GM19035 (cell line): ENCODE measurements around the gene NFKBIE.
A peak's percentile ranks its signal among the peaks of the same experiment; 100 is the strongest.

Source experiments
- ATAC-seq: cut with Tn5 transposase; IDR thresholded peaks from one replicate; pipeline ENCODE4 v1.9.1; 2021; ENCODE audit not compliant: unreplicated experiment

The NFKBIE gene

DNA sequence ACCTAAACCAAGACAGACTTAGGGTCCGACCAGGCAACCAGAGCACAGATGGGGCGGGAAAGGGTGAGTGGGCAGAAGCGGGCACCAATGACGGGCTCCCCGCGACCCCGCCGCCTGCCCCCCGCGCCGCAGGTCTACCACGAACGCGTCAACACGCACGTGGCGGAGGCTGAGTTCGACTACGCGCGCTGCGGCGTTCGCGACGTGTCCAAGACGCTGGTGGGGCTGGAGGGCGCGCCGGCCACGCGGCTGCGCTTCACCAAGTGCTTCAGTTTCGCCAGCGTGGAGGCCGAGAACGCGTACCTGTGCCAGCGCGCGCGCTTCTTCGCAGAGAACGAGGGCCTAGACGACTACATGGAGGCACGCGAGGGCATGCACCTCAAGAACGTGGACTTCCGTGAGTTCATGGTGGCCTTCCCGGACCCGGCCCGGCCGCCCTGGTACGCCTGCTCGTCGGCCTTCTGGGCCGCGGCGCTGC, 10.0 kb upstream of the NFKBIE start:
- no peak for ATAC-seq

GRCh38 chr6:44273617-44274016, 8.3 kb upstream of the NFKBIE start:
- no peak for ATAC-seq

DNA sequence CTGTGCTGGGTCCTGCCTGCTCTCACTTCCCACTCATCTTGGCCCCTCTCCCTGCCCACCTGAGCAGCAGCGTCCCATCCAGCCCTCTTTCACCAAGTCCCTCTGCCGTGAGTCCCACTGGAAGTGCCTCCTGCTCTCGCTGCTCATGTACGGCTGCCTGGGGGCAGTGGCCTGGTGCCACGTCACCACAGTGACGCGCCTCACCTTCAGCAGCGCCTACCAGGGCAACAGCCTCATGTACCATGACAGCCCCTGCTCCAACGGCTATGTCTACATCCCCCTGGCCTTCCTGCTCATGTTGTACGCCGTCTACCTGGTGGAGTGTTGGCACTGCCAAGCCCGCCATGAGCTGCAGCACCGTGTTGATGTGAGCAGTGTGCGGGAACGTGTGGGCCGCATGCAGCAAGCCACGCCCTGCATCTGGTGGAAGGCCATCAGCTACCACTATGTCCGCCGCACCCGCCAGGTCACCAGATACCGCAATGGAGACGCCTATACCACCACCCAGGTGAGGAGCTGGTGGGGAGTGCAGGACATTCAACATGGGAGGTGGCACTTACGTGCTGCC, 7.7 kb upstream of the NFKBIE start:
- ATAC-seq, result no peak

- no peak for ATAC-seq
Measured at GRCh38 chr6:44272529-44272928, 7.2 kb upstream of the NFKBIE start.

DNA sequence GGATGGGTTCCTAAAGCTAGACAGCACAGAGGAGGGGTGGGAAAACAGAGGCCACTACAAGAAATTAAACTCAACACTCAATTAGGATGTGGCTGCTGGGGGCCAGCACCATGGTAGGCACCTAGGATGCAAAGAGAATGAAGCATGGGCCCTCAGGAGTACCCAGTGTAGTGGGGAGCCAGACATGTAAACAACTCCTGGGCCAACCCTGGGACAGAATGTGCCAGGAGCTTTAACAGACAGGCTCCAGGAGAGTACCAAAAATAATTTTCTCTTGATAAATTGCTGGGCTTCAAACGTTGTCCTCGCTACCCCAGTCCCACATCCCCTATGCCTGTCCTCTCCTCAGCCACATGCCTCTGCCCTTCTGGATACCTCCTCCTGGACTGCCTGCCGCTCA, 6.6 kb upstream of the NFKBIE start:
- no peak for ATAC-seq

GRCh38 chr6:44271406-44271723, 6.0 kb upstream of the NFKBIE start:
- no peak for ATAC-seq

- no peak for ATAC-seq
Measured at GRCh38 chr6:44270526-44271405, 5.4 kb upstream of the NFKBIE start.

DNA sequence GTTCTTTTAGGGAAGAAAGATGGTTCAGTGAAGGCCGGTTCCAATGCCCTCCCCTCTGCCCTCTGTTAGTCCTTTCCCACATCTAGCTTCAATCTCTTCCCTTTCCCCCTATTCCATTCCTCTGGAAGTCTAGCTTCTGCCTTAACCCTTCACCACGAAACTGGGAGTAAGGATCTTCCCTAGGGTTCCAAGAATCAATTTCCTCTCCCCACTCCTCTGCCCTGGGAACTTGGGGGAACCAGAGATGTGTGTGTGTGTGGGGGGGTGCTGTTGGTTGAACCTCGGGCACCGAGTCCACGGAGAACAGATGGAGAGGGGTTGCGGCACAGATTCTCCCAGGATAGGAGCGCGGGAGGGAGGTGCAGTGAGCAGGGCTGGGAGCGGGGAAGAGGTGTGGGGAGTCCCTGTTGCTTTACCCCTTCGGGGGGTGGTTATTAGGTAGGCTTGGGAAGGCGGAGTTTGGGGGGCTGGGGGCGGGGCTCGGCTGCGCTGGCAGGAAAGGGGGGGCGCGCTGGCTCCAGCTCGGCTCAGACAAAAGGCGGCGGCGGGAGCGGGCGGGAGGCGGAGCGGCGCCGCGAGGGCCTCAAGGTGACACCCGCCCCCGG, 4.7 kb upstream of the NFKBIE start, which contains the start of gene TMEM151B:
TSS of gene TMEM151B (plus strand) at position 530 of the 605 bp plus-strand sequence. CDS start 293 bp downstream, outside the sequence.
- ATAC-seq, result no peak

DNA sequence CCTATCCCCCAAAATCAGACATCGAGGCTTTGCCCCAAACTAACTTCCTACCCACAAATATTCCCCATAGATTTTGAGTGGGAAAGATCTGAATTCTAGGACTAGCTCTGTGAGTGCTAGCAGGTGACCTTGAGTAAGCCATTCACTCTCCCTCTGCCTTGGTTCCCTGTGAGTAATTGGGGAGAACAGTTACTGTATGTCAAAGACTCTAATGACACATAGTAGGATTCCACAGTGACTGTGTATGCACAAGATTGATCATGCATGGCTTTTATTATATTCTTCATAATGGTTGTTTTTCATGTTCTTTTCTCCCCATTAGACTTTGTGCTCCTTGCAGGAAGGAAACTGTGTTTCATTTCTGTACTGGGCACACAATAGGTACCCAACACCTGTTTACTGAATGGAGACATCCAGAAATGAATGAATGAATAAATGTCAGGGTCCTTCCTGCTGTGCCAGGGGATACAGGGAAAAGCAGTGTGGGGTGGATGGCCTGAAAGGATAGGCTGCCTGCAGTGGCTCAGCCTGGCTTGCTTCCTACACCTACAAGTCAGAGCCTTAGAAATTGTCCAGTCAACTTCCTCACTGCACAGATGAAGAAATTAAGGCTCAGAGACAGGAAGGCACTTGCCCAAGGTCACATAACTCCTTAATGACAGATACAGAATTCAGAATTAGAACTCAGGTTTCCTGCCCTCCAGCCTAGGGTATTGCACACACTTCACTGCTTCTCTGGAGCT, 4.0 kb upstream of the NFKBIE start:
- ATAC-seq, result no peak

GRCh38 chr6:44268095-44268628, 2.8 kb upstream of the NFKBIE start:
- no peak for ATAC-seq

DNA sequence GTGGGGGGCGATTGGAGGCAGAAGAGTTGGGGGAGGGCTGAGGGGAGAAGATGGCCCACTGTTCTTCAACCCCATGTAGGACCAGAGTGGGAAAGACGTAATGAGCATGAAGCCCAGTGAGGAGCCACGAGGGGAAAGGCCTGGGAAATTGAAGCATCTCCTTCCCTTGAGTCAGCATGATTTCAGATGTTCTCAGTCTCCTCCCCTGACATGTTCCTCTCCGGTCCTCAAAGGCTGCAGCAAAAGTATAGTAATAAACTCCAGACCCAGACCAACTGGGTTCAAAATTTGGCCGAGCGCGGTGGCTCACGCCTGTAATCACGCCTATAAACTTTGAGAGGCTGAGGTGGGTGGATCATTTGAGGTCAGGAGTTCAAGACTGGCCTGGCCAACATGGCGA, 1.9 kb upstream of the NFKBIE start:
- no peak for ATAC-seq

GRCh38 chr6:44266347-44266746, 996 bp upstream of the NFKBIE start:
- ATAC-seq, result peak; percentile 20

DNA sequence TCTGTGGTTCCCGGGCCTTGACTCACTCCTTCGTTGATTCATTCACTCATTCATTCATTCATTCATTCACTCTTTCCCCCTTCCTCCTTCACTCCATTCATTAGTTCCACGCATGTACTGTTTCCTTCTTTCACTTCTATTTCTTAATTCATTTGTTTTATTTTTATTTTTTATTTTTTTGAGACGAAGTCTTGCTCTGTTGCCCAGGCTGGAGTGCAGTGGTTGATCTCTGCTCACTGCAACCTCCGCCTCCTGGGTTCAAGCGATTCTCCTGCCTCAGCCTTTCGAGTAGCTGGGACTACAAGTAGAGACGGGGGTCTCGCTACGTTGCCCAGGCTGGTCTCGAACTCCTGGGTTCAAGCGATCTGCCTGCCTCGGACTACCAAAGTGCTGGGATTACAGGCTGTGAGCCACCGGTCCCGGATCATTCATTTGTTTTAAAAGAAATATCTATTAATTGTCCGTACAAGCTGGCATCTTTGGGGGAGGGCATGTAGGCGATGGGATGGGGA, 427 bp upstream of the NFKBIE start:
- ATAC-seq, result no peak

- ATAC-seq, result peak; percentile 33
Measured at GRCh38 chr6:44264154-44265006, 971 bp downstream of the NFKBIE start.

GRCh38 chr6:44263354-44264100, 1.8 kb downstream of the NFKBIE start:
- ATAC-seq, result no peak

DNA sequence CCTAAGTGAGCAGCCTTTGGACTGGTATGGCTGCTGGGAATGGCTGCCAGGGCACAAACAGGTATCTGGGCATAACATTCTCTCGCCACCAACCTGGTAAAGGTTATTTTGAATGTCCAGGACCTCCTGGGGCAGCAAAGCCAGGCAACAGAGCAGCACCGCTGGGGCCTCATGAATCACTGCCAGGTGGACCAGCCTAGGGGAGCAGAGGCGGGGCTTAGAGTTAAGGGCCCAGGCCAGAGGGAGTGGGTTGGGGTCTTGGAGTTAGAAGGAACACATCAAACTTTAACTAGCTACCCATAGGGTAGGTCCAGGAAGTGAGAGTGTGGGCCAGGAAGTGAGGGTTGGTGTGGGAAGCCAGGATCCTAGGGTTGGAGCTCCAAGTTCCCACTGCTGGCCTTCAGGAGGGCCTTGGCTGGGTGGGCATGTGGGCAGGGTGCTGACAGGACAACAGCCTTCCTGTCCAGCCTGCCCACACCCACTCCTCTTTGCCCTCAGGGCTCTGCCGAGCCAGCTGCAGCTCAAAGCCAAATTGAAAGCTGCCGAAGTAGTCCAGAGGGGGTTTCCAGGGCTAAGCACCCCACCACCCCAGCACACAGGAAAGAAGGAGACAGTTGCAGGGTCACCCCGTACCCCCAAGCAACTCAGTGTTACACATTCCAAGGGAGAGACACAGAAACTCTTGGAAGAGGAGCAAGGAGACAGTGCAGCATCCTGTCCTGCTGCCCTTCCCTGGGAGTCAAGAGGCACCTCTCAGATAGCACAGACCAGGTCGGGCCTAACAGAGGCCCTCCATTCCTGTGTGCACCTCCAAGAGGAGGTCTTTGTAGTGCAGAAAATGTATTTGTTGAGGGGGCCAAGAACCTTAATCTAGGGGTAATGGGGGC, 2.6 kb downstream of the NFKBIE start:
- ATAC-seq, result no peak

- no peak for ATAC-seq
Measured at GRCh38 chr6:44261581-44261980, 3.8 kb downstream of the NFKBIE start.
